Fibroblast of lung (primary cell): ENCODE data around the gene TBC1D13.

ENCODE experiments used
- CTCF ChIP-seq, 2 donors: IDR thresholded peaks in 1 of 2; conservative IDR thresholded peaks in 1 of 2; 1 replicate in 1 of 2; 2 replicates in 1 of 2; pipeline ENCODE4 v1.5.1; 2011 to 2012; ENCODE audit warnings: low read length in 2 of 2, control low read depth in 1 of 2, inconsistent platforms in 1 of 2, low read depth in 1 of 2, mild to moderate bottlenecking in 1 of 2
- EZH2 ChIP-seq: IDR thresholded peaks from 2 replicates; pipeline ENCODE4 v1.5.1; 2012; ENCODE audit warnings: low read length, control low read depth, mild to moderate bottlenecking; ENCODE audit errors: missing control alignments

- peak in 1 of 2 donors; percentile 7 for TF ChIP-seq CTCF (conservative IDR thresholded peaks at IDR 0.05 in 1 of 2, IDR thresholded peaks at IDR 0.05 in 1 of 2; ENCODE audit: low read depth in 1 of 2, low read length in 2 of 2)
- no peak for TF ChIP-seq EZH2
Observed at GRCh38 chr9:128809831-128810230, 22.8 kb downstream of the TBC1D13 start.
